Naive B cell (primary cell): ENCODE data around the gene TFRC. TPM values are rescaled to one million over a fixed set of nuclear protein-coding genes. Genes with fewer than 3 reads are reported as not detected.
"Not testable (repeated sequence)": the region's sequence is repeated elsewhere in the genome, so short reads cannot be mapped to it uniquely, and the experiment has no call there.

Experiments
- ATAC-seq, 2 donors: fragments of 150-1000 bp; cut with Tn5 transposase; 2 replicates each; pipeline ENCODE4 v1.10.0; 2021; ENCODE audit warnings: low read depth in 2 of 2, mild to moderate bottlenecking in 2 of 2, moderate library complexity in 2 of 2
- DNase-seq: peaks from one replicate; pipeline ENCODE4 v3.0.0; 2022
- H3K27ac Mint-ChIP-seq, 6 donors: one replicate each; pipeline ENCODE4 v1.8.0; 2020 to 2022; ENCODE audit warnings: mild to moderate bottlenecking in 6 of 6, mixed read lengths in 6 of 6, moderate library complexity in 5 of 6, inconsistent platforms in 2 of 6
- H3K27me3 Mint-ChIP-seq, 3 donors: one replicate each; pipeline ENCODE4 v1.8.0; 2021 to 2022; ENCODE audit warnings: mixed read lengths in 3 of 3, mild to moderate bottlenecking in 1 of 3
- H3K36me3 Mint-ChIP-seq, 2 donors: one replicate each; pipeline ENCODE4 v1.8.0; 2020 to 2022; ENCODE audit warnings: mixed read lengths in 2 of 2, inconsistent platforms in 1 of 2, mild to moderate bottlenecking in 1 of 2
- H3K4me1 Mint-ChIP-seq, 3 donors: one replicate each; pipeline ENCODE4 v1.8.0; 2020 to 2022; ENCODE audit warnings: mixed read lengths in 3 of 3, inconsistent platforms in 1 of 3, mild to moderate bottlenecking in 1 of 3, moderate library complexity in 1 of 3
- H3K4me3 Mint-ChIP-seq, 8 donors: one replicate each; pipeline ENCODE4 v1.8.0; 2020 to 2022; ENCODE audit warnings: mild to moderate bottlenecking in 8 of 8, mixed read lengths in 8 of 8, moderate library complexity in 8 of 8, inconsistent platforms in 2 of 8
- H3K9me3 Mint-ChIP-seq, 7 donors: one replicate each; pipeline ENCODE4 v1.8.0; 2020 to 2022; ENCODE audit warnings: mixed read lengths in 7 of 7, mild to moderate bottlenecking in 5 of 7, inconsistent platforms in 2 of 7, moderate library complexity in 1 of 7
- polyA plus RNA-seq, 6 donors: library from polyadenylated mRNA; unstranded; fragments of 300-500 nt; fragmentation: Illumina TruSeq; gene quantifications; one replicate each; pipeline ENCODE4 v1.2.3, GENCODE V29; 2021; ENCODE audit warnings: low read depth in 6 of 6

TFRC gene
- polyA plus RNA-seq, 6 donors from 2014 or later = 15.0 to 33.8 (median 25.4) TPM

GRCh38 chr3:196073255-196073753, 8.6 kb downstream of the TFRC start:
- Mint-ChIP-seq H3K36me3 (peaks cover 15 to 20% of the 10 kb centered on the region in 2 donors), H3K4me1 (peaks cover 6 to 15% (median 10%) of the 10 kb centered on the region in 3 donors), H3K4me3 (no peak overlapping the region), H3K27me3 (no peaks in the 10 kb centered on the region), H3K9me3 (no peaks in the 10 kb centered on the region), H3K27ac (peak overlapping the region in 1 of 6 donors; percentile 88)
- peak; percentile 99 to 100 for ATAC-seq
- peak; percentile 71 for DNase-seq

- H3K4me1 Mint-ChIP-seq = peaks cover 5 to 10% (median 6%) of the 10 kb centered on the region in 3 donors
- no peaks in the 10 kb centered on the region for H3K27me3 Mint-ChIP-seq
- H3K27ac Mint-ChIP-seq = no peak overlapping the region
Observed at GRCh38 chr3:196072313-196072712, 9.6 kb downstream of the TFRC start.

GRCh38 chr3:196068812-196069211, 13.1 kb downstream of the TFRC start:
- not testable (repeated sequence) for DNase-seq, H3K9me3 Mint-ChIP-seq, H3K4me3 Mint-ChIP-seq, H3K27me3 Mint-ChIP-seq, ATAC-seq, H3K4me1 Mint-ChIP-seq, H3K27ac Mint-ChIP-seq
- H3K36me3 Mint-ChIP-seq = peaks cover 22 to 25% of the 10 kb centered on the region in 2 donors

More at GRCh38 chr3:196072313-196072712, 9.6 kb downstream of the TFRC start:
- no peak for DNase-seq
- Mint-ChIP-seq H3K9me3 (no peaks in the 10 kb centered on the region), H3K36me3 (peaks cover 20 to 21% of the 10 kb centered on the region in 2 donors), H3K4me3 (no peak overlapping the region)
- ATAC-seq = no peak

- ATAC-seq = no peak
- Mint-ChIP-seq H3K27me3 (no peaks in the 10 kb centered on the region), H3K4me1 (peaks cover 0 to 6% (median 2%) of the 10 kb centered on the region in 3 donors), H3K27ac (no peak overlapping the region), H3K36me3 (peaks cover 14 to 21% of the 10 kb centered on the region in 2 donors), H3K9me3 (no peaks in the 10 kb centered on the region), H3K4me3 (no peak overlapping the region)
- DNase-seq = no peak
Observed at GRCh38 chr3:196067439-196067838, 14.5 kb downstream of the TFRC start.

GRCh38 chr3:196063971-196064370, 17.9 kb downstream of the TFRC start:
- H3K4me1 Mint-ChIP-seq = peaks cover 0 to 4% (median 0%) of the 10 kb centered on the region in 3 donors
- H3K27me3 Mint-ChIP-seq = no peaks in the 10 kb centered on the region
- ATAC-seq = no peak
- H3K4me3 Mint-ChIP-seq = no peak overlapping the region
- DNase-seq = no peak
- no peaks in the 10 kb centered on the region for H3K9me3 Mint-ChIP-seq
- H3K36me3 Mint-ChIP-seq = peaks cover 15 to 28% of the 10 kb centered on the region in 2 donors
- peak overlapping the region in 2 of 6 donors; percentile 6 to 7 for H3K27ac Mint-ChIP-seq

- peaks cover 15 to 28% of the 10 kb centered on the region in 2 donors for H3K36me3 Mint-ChIP-seq
Observed at GRCh38 chr3:196063456-196063855, 18.4 kb downstream of the TFRC start.

GRCh38 chr3:196063049-196063448, 18.8 kb downstream of the TFRC start:
- Mint-ChIP-seq H3K36me3 (peaks cover 19 to 32% of the 10 kb centered on the region in 2 donors), H3K4me1 (peaks cover 0 to 4% (median 0%) of the 10 kb centered on the region in 3 donors), H3K4me3 (no peak overlapping the region), H3K9me3 (no peaks in the 10 kb centered on the region), H3K27ac (peak overlapping the region in 1 of 6 donors; percentile 78), H3K27me3 (no peaks in the 10 kb centered on the region)
- ATAC-seq (no peak), DNase-seq (no peak)

More at GRCh38 chr3:196063456-196063855, 18.4 kb downstream of the TFRC start:
- H3K9me3 Mint-ChIP-seq = no peaks in the 10 kb centered on the region
- DNase-seq = no peak
- no peak for ATAC-seq
- peaks cover 0 to 4% (median 0%) of the 10 kb centered on the region in 3 donors for H3K4me1 Mint-ChIP-seq
- peak overlapping the region in 1 of 6 donors; percentile 78 for H3K27ac Mint-ChIP-seq
- H3K4me3 Mint-ChIP-seq = no peak overlapping the region
- H3K27me3 Mint-ChIP-seq = no peaks in the 10 kb centered on the region

GRCh38 chr3:196060834-196061233, 21.1 kb downstream of the TFRC start:
- no peaks in the 10 kb centered on the region for H3K27me3 Mint-ChIP-seq
- H3K9me3 Mint-ChIP-seq = no peaks in the 10 kb centered on the region
- DNase-seq (no peak), ATAC-seq (no peak)
- peaks cover 0 to 4% (median 0%) of the 10 kb centered on the region in 3 donors for H3K4me1 Mint-ChIP-seq
- H3K36me3 Mint-ChIP-seq = peaks cover 14 to 27% of the 10 kb centered on the region in 2 donors
- H3K27ac Mint-ChIP-seq = peak overlapping the region in 1 of 6 donors; percentile 48
- no peak overlapping the region for H3K4me3 Mint-ChIP-seq

- peaks cover 23 to 34% of the 10 kb centered on the region in 2 donors for H3K36me3 Mint-ChIP-seq
- ATAC-seq (no peak), DNase-seq (no peak)
- no peaks in the 10 kb centered on the region for H3K9me3 Mint-ChIP-seq
- no peak overlapping the region for H3K27ac Mint-ChIP-seq
- no peak overlapping the region for H3K4me3 Mint-ChIP-seq
- no peaks in the 10 kb centered on the region for H3K27me3 Mint-ChIP-seq
- peaks cover 0 to 4% (median 0%) of the 10 kb centered on the region in 3 donors for H3K4me1 Mint-ChIP-seq
Observed at GRCh38 chr3:196057760-196058331, 24.0 kb downstream of the TFRC start.

GRCh38 chr3:196056371-196056770, 25.5 kb downstream of the TFRC start:
- DNase-seq, H3K4me1 Mint-ChIP-seq: not testable (repeated sequence)
- peaks cover 30 to 34% of the 10 kb centered on the region in 2 donors for H3K36me3 Mint-ChIP-seq

GRCh38 chr3:196055683-196056270, 26.1 kb downstream of the TFRC start:
- no peak overlapping the region for H3K4me3 Mint-ChIP-seq
- peaks cover 29 to 30% of the 10 kb centered on the region in 2 donors for H3K36me3 Mint-ChIP-seq
- ATAC-seq (no peak), DNase-seq (no peak)
- H3K27ac Mint-ChIP-seq = peak overlapping the region in 1 of 6 donors; percentile 18
- H3K4me1 Mint-ChIP-seq = peaks cover 0 to under 1% (median 0%) of the 10 kb centered on the region in 3 donors
- H3K27me3 Mint-ChIP-seq = no peaks in the 10 kb centered on the region
- H3K9me3 Mint-ChIP-seq = no peaks in the 10 kb centered on the region

More at GRCh38 chr3:196056371-196056770, 25.5 kb downstream of the TFRC start:
- peak overlapping the region in 1 of 8 donors; percentile 28 for H3K4me3 Mint-ChIP-seq
- H3K27ac Mint-ChIP-seq = peak overlapping the region in 1 of 6 donors; percentile 49
- not testable (repeated sequence) for H3K27me3 Mint-ChIP-seq, H3K9me3 Mint-ChIP-seq, ATAC-seq

GRCh38 chr3:196055240-196055639, 26.6 kb downstream of the TFRC start:
- peak overlapping the region in 1 of 6 donors; percentile 13 for H3K27ac Mint-ChIP-seq
- H3K27me3 Mint-ChIP-seq = no peaks in the 10 kb centered on the region
- DNase-seq (no peak), ATAC-seq (no peak)
- H3K36me3 Mint-ChIP-seq = peaks cover 27 to 29% of the 10 kb centered on the region in 2 donors
- H3K4me3 Mint-ChIP-seq = no peak overlapping the region
- H3K9me3 Mint-ChIP-seq = no peaks in the 10 kb centered on the region
- no peaks in the 10 kb centered on the region for H3K4me1 Mint-ChIP-seq

- Mint-ChIP-seq H3K4me1 (no peaks in the 10 kb centered on the region), H3K27me3 (no peaks in the 10 kb centered on the region), H3K27ac (peak overlapping the region in 2 of 6 donors; percentile 30 to 56), H3K36me3 (peaks cover 23 to 27% of the 10 kb centered on the region in 2 donors), H3K4me3 (no peak overlapping the region), H3K9me3 (no peaks in the 10 kb centered on the region)
- DNase-seq = no peak
- no peak for ATAC-seq
Observed at GRCh38 chr3:196054661-196055060, 27.2 kb downstream of the TFRC start.

- Mint-ChIP-seq H3K27ac (no peak overlapping the region), H3K36me3 (peaks cover 26 to 27% of the 10 kb centered on the region in 2 donors), H3K4me1 (no peaks in the 10 kb centered on the region), H3K27me3 (no peaks in the 10 kb centered on the region), H3K4me3 (no peak overlapping the region), H3K9me3 (no peaks in the 10 kb centered on the region)
- no peak for DNase-seq
- no peak for ATAC-seq
Observed at GRCh38 chr3:196053487-196053886, 28.4 kb downstream of the TFRC start.
